Fibroblast of pulmonary artery (primary cell): ENCODE measurements around the gene WWOX.

Experiments
- DNase-seq: peaks from one replicate; pipeline ENCODE4 v3.0.0-alpha.2; 2010; ENCODE audit warnings: low read depth
- H3K4me3 ChIP-seq: replicated peaks from 2 replicates; pipeline ENCODE4 v1.5.1; 2011; ENCODE audit warnings: low read depth, mild to moderate bottlenecking, control low read depth, low read length, moderate library complexity
- CTCF ChIP-seq: IDR thresholded peaks from 2 replicates; pipeline ENCODE4 v1.5.1; 2011; ENCODE audit warnings: mild to moderate bottlenecking, control low read depth, low read length, inconsistent platforms; ENCODE audit errors: missing control alignments

Gene WWOX

GRCh38 chr16:78556421-78556820 is 457.0 kb downstream of the WWOX start:
- no peak overlapping the region for H3K4me3 ChIP-seq
- no peak for TF ChIP-seq CTCF
- no peak for DNase-seq

DNA sequence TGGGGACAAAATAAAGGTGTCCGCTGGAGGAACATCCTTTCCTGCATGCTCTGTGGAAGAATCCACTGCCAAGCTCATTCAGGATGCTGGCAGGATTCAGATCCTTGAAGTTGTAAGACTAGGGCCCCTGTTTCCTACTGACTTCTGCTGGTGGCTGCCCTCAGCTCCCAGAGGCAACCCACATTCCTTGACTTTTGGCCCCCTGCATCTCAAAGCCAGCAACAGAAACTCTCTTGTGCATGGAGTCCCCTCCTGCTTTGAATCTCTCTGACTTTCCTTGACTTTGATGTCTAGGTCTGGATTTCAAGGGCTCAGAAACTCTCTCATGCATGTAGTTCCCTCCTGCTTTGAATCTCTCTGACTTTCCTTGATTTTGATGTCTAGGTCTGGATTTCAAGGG is 461.5 kb downstream of the WWOX start:
- no peak for DNase-seq
- no peak overlapping the region for H3K4me3 ChIP-seq
- TF ChIP-seq CTCF: no peak

DNA sequence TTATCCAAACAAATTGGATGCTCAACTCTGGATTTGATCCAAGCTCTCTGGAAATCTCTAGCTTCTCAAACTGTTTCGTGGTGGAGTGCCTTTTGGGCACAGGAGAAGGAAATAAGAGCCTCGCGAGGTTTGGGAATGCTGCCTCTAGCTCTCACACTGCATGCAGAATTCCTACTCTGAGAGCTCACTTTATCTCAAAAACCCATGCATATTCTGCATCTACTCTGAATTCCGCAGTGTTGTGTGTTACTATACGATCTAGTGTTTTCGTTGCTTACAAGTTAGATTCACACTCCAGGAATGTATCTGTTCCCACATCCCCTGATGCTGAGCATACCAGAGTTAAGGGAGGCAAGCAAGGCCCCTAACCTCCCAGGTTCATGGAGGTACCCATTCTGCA is 462.7 kb downstream of the WWOX start:
- DNase-seq: no peak
- no peak overlapping the region for H3K4me3 ChIP-seq
- TF ChIP-seq CTCF: no peak

DNA sequence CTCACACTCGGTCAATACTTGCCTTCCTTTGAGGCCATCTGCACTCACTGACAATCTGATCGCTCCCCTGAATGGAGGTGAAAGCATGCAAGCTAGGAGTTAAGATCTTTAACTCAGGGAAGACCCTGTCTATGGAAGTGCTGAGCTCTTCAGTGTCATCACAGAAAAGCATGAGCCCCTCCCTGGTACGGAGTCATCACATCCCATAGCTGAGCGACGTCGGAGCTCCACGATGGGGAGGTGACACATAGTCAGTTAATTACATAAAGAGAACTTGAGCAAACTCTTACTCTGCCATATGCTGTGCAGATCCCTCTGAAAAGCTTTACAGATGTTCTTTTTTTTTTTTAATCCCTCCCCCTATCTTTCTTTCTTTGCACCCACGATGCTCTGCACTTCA is 463.2 kb downstream of the WWOX start:
- no peak for DNase-seq

GRCh38 chr16:78563905-78564304 is 464.5 kb downstream of the WWOX start:
- no peak for TF ChIP-seq CTCF
- DNase-seq: no peak
- no peak overlapping the region for H3K4me3 ChIP-seq

More for the DNA sequence above, 463.2 kb downstream of the WWOX start:
- no peak overlapping the region for H3K4me3 ChIP-seq
- no peak for TF ChIP-seq CTCF

DNA sequence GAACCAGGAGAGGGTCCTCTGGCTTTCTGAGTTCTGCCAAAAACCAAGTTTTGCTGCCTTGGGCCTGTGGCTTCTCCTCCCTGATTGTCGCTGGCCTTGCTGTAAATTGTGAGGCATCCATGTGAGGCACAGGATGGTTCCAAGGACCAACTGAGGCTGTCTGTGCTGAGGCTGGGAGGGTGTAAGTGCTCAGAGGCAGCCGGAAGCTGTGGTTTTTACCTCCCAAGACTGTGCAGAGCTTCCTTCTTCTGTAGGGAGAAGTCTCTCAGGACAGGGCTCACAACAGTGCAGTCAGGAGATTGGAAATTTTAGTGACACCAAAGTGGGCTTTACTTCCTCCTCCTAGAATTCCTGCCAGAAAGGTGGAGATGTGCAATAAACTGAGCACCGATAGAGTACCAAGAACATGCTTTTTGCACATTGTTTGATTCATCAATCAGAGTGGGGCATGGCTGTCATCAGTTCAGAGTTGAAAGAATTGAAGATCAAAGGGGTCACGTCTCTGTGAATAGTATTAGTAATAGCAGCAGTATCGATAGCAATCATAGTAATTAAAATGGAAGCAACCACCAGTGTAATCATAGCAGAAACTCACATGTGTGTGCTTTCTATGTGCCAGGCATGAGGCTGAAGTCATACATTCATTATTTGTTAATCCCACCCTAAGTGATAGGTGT is 467.1 kb downstream of the WWOX start:
- DNase-seq: no peak
- no peak for TF ChIP-seq CTCF
- no peak overlapping the region for H3K4me3 ChIP-seq
